Activated naive CD4-positive, alpha-beta T cell treated with anti-CD3 and anti-CD28 coated beads, Interleukin-2, amount 50 U/mL, for 24 hours (primary cell): Measurements from ENCODE around the gene PLXNB1.
A peak's percentile ranks its signal among the peaks of the same experiment; 100 is the strongest.
"Not testable (repeated sequence)": the region's sequence is repeated elsewhere in the genome, so short reads cannot be mapped to it uniquely, and the experiment has no call there.

Experiments
- H3K27ac Mint-ChIP-seq: one replicate; pipeline ENCODE4 v1.8.0; 2021; ENCODE audit warnings: mild to moderate bottlenecking, mixed read lengths
- H3K27me3 Mint-ChIP-seq: one replicate; pipeline ENCODE4 v1.8.0; 2021; ENCODE audit warnings: mixed read lengths
- H3K36me3 Mint-ChIP-seq: one replicate; pipeline ENCODE4 v1.8.0; 2021; ENCODE audit warnings: mixed read lengths
- H3K4me1 Mint-ChIP-seq: one replicate; pipeline ENCODE4 v1.8.0; 2021; ENCODE audit warnings: mixed read lengths
- H3K4me3 Mint-ChIP-seq: one replicate; pipeline ENCODE4 v1.8.0; 2021; ENCODE audit warnings: mild to moderate bottlenecking, mixed read lengths
- H3K9me3 Mint-ChIP-seq: one replicate; pipeline ENCODE4 v1.8.0; 2021; ENCODE audit warnings: mixed read lengths

Gene PLXNB1

DNA sequence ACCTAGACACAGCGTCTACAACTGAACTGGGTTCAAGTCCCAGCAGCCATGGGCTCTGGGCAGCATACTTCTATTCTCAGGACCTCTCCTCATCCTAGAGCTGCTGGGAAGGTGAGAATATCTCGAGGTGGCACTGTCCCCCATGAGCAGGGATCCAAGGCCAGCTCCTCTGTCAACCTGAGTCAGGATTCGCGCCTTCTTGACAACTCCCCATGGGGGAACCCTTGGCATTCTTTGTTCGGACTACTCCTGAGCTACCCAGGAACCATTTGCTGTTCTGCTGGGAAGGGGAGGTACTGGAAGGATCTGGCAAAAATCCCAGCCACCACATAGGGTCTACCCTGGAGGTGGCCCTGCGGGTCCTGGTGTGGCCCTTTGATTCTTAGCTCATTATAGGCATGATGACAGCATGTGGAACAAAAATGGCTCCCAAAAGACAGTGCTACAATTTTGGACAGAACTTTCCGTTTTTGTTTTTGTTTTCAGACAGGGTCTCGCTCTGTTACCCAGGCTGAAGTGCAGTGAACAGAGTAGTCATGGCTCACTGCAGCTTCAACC is 22.3 kb downstream of the PLXNB1 start:
- H3K4me3 Mint-ChIP-seq, result no peak overlapping the region
- H3K27me3 Mint-ChIP-seq, result no peaks in the 10 kb centered on the region
- no peaks in the 10 kb centered on the region for H3K9me3 Mint-ChIP-seq
- H3K4me1 Mint-ChIP-seq, result no peaks in the 10 kb centered on the region
- H3K27ac Mint-ChIP-seq, result no peak overlapping the region
- no peaks in the 10 kb centered on the region for H3K36me3 Mint-ChIP-seq

DNA sequence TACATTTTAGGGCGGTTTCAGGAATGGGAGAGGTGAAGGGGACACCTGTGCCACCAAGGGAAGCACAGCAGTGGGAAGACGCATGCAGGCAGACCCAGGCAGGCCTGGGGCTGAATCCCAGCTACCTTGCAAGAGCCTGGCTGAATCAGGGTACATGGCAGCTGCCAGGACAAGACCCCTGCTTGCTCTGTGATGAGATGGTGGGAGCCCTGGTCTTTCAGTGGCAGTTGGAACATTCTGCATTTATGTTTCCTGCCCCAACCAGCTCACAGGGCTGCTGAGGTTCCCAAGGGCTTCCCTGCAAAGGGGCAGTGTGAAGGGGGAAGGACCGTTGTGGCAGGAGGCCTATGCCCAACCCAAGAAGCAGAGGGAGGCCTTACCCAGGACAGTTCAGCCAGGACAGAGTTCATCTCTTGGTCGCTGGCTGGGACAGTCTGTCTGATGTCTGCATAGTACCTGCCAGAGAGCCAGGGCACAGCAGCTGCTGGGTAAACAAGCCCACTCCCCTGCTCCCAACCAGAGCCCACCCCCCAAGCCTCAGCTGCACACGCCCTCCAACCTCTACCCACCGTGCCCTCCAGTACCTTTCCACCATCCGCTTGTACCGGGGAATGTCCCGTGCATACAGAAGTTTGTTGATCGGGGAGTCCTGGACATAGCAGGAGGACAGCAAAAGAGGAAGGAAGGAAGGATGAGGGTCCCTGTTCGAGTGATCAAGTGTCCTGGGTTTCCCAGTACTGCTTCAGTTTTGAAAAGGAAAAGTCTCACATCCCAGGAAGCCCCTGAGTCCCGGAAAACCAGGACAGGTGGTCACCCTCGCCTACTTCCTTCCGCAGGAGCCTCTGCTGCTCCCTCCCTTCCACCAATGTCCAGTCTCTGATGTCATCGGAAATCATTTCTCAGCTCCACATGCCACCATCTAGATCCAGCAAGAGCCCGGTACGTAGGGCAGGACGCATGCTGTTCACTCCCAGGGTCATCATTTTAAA is 23.1 kb downstream of the PLXNB1 start:
- Mint-ChIP-seq H3K4me3 (no peak overlapping the region), H3K27me3 (no peaks in the 10 kb centered on the region), H3K9me3 (no peaks in the 10 kb centered on the region), H3K36me3 (no peaks in the 10 kb centered on the region), H3K4me1 (no peaks in the 10 kb centered on the region), H3K27ac (no peak overlapping the region)

GRCh38 chr3:48405971-48406370 is 23.9 kb downstream of the PLXNB1 start:
- H3K36me3 Mint-ChIP-seq, result no peaks in the 10 kb centered on the region
- H3K27ac Mint-ChIP-seq, result no peak overlapping the region
- no peak overlapping the region for H3K4me3 Mint-ChIP-seq
- H3K4me1 Mint-ChIP-seq, result peaks cover 1% of the 10 kb centered on the region
- no peaks in the 10 kb centered on the region for H3K27me3 Mint-ChIP-seq
- no peaks in the 10 kb centered on the region for H3K9me3 Mint-ChIP-seq

DNA sequence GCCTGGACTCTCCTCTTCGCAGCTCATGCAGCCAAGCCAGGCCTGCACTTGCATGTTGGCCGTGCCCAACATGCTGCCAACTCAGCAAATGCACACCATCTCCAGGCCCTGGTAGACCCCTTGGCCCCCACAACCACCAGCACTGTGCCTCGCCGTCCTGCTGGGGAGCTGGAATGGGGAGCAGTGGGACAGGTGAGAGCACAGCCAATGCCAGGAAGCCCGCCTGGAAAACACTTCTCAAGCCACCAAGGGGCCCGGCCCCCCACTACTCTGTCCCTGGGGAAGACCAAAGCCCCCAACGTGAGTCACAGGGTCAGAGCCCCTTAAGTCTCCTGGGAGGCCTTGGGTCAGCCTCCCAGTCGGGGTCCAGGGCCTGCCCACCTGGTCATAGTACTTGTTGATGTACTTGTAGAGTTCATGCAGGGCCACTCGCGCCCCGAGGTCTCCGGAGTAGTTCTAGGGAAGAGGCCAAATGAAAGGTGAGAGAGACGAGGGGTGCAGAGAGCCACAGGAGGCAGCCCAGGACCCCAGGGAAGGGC is 24.5 kb downstream of the PLXNB1 start:
- no peaks in the 10 kb centered on the region for H3K36me3 Mint-ChIP-seq
- no peaks in the 10 kb centered on the region for H3K9me3 Mint-ChIP-seq
- H3K4me1 Mint-ChIP-seq, result peaks cover 3% of the 10 kb centered on the region
- H3K27me3 Mint-ChIP-seq, result no peaks in the 10 kb centered on the region
- no peak overlapping the region for H3K4me3 Mint-ChIP-seq
- no peak overlapping the region for H3K27ac Mint-ChIP-seq

DNA sequence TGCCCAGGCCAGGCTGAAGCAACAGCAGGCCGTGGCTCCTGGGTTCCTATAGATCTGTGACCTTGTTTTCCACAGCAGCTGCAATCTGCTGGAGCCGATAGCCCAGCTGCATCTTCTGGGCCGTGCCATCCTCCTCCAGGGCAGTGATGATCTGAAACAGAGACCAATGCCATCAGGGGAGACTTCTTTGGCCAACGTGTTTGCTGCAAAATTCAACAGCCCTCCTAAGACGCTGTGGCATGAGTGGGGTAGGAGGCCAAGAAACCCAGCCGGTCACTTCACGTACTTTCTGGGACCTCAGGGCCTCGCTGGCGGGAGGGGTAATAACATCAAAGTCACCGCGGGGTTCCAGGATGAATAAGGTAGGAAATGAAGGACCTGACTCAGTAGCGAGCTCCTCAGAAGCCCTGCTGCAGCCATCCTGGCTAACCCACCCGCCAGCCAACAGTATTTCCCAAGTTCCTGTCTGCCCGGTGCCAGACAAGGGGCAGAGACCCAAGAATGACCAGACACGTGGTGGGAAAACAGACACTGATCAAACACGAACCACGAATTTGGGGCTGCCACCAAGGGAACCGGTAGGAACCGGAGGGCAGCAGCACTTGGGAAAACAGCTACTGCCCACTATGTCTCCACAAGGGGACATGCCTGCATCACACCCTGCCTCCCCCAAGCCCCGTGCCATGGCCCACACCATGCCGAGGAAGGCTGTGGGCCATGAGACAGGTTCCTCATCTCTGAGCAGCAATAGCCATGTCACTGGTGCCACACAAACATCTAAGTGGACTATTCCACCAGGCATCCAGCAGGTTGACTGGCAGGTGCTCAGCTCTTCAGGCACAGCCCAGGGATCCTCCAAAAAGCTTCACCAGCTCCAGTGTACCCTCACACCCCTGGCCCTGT is 25.2 kb downstream of the PLXNB1 start:
- peaks cover 3% of the 10 kb centered on the region for H3K4me1 Mint-ChIP-seq
- H3K27ac Mint-ChIP-seq, result no peak overlapping the region
- no peaks in the 10 kb centered on the region for H3K36me3 Mint-ChIP-seq
- H3K27me3 Mint-ChIP-seq, result no peaks in the 10 kb centered on the region
- no peaks in the 10 kb centered on the region for H3K9me3 Mint-ChIP-seq
- no peak overlapping the region for H3K4me3 Mint-ChIP-seq

DNA sequence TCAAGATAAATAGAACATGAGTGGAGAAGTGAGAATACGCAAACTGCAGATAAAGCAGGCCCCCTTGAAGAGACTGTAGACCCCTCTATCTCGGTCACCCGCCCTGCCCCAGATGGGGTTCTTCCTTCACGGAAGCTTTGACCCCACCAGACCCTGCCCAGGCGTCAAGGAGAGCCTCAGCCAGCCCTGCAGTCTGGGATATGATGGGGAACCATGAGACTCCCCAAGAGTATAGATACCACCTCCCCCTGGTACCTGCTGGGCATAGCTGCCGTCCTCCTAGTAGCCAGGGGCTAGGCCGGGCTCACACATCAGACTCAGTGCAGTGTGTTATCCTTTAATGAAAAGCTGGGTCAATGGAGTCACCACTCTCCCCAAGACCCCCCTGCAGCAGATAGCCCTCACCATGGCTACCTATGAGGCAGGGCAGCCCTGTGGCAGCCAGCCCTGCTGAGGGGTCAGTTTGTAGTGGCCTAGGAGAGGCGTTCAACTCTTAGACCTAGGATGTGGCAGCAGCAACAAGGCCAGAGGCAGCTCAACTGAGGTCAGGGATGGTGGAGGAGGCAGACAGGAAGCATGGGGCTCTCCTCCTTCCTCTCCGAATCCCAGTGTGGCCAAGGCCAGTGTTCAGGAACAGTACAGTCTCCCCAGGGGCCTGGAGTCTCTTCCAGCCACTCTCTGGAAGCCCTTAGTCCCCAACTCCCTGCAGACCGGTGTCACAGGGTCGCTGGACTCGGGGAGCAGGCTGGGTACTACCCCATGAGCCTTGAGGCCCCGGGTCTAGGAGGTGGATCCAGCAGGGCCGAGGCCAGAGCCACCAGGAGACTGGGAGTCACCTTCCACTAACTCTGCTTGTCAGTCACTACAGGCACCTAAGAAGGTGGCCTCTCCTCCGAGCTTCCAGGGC is 26.1 kb downstream of the PLXNB1 start:
- Mint-ChIP-seq H3K4me1 (peaks cover 3% of the 10 kb centered on the region), H3K27me3 (no peaks in the 10 kb centered on the region), H3K36me3 (no peaks in the 10 kb centered on the region), H3K9me3 (no peaks in the 10 kb centered on the region), H3K27ac (no peak overlapping the region), H3K4me3 (no peak overlapping the region)

DNA sequence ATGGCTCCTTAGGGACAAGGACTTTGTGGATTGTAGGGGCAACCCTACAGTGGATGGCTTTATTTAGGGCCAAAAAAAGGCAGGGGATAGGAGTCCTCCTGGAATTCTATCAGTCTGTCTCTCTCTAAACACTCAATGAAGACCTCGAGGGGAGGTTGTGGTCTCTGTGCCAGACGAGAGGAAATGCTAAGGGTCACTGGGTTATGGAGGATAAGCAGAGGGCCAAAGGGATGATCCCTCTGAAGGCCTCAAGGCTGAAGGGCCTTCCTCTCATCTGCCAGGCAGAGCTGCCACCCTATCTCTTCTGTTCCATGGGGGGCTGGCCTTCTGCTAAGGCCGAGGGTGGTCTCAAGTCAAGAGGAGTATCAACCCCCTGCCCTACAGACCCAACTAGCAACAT is 27.0 kb downstream of the PLXNB1 start:
- Mint-ChIP-seq H3K4me1 (peaks cover 3% of the 10 kb centered on the region), H3K36me3 (no peaks in the 10 kb centered on the region), H3K4me3 (no peak overlapping the region), H3K27me3 (no peaks in the 10 kb centered on the region), H3K9me3 (no peaks in the 10 kb centered on the region), H3K27ac (no peak overlapping the region)

DNA sequence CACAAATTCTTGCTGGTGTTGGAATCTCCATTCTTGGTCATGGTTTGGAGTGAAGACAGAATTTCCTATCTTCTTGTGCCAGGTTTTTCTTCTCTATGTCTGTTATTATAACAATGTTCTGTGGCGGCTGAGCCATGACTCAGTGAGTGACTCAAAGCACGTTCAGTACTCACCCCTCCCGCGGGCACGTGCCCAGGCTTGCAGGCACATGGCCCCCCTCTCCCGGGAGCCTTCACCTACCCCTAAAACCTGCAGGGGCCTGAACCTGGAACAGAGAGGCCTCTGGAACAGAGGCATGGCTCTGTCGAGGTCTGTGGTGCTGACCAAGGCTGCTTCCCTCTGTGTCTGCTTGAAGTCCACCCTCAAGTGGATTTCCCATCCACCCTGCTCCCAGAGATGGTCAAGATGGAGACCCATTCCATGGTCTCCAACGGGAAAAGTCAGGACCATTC is 27.6 kb downstream of the PLXNB1 start:
- Mint-ChIP-seq H3K36me3 (no peaks in the 10 kb centered on the region), H3K27ac (no peak overlapping the region), H3K9me3 (no peaks in the 10 kb centered on the region), H3K4me3 (no peak overlapping the region), H3K4me1 (peaks cover 3% of the 10 kb centered on the region), H3K27me3 (no peaks in the 10 kb centered on the region)

DNA sequence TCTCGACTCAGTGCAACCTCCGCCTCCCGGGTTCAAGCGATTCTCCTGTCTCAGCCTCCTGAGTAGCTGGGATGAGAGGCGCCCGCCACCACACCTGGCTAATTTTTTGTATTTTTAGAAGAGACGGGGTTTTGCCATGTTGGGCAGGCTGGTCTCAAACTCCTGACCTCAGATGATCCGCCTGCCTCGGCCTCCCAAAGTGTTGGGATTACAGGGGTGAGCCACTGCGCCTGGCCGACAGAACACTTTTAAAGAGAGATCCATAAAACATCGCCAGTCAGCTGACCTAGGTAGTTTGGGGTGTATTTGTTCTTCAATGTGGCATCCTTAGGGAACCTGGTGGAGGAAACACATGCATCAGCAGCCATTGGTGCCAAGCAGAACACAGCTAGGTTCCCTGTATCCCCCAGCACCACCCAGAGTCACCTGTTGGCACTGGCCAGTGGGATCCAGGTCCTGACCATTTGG is 28.4 kb downstream of the PLXNB1 start:
- H3K4me3 Mint-ChIP-seq, H3K27me3 Mint-ChIP-seq, H3K27ac Mint-ChIP-seq, H3K9me3 Mint-ChIP-seq, H3K4me1 Mint-ChIP-seq, H3K36me3 Mint-ChIP-seq: not testable (repeated sequence)

- H3K9me3 Mint-ChIP-seq, result no peaks in the 10 kb centered on the region
- H3K27ac Mint-ChIP-seq, result peak overlapping the region; percentile 41
- H3K36me3 Mint-ChIP-seq, result no peaks in the 10 kb centered on the region
- H3K4me1 Mint-ChIP-seq, result peaks cover 3% of the 10 kb centered on the region
- no peaks in the 10 kb centered on the region for H3K27me3 Mint-ChIP-seq
- H3K4me3 Mint-ChIP-seq, result no peak overlapping the region
Observed at GRCh38 chr3:48400824-48401433, 29.0 kb downstream of the PLXNB1 start.

DNA sequence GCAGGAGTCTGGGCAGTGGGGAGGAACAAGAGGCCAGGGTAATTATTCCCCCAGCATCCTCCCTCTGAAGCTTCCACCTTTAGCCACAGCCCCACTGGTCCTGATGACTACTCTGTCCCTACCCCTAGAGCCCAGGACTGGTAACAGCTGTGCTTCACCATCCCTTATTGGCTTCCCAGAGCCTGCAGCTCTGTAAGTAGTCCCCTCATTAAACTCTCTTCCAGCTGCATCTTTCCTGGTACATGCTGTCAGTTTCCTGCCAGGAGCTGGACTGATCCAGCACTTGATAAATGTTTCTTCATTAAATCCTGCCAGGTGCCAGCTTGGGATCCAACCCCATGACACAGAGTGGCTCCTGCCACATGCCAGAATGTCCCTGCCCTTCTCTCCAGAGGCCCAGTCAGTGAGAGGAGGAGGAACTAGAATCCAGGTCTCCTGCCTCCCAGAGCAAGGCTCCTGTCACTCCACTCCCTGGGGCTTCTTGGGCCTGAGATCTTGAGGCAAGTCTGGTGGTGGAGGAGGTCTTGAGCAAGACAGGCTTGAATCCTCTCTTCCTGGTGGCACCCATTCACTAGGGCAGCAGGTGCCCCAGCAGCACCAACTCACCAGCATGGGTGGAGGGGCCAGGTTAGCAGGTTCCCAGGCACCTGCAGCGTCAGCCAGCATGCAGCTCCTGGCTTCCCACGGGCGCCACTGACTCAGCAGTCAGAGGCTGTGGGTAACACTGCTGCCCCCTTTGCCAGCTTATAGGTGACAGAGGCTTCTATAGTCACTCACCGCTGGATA is 30.3 kb downstream of the PLXNB1 start:
- Mint-ChIP-seq H3K36me3 (no peaks in the 10 kb centered on the region), H3K27me3 (no peaks in the 10 kb centered on the region), H3K9me3 (no peaks in the 10 kb centered on the region), H3K27ac (no peak overlapping the region), H3K4me1 (peaks cover 3% of the 10 kb centered on the region), H3K4me3 (no peak overlapping the region)

DNA sequence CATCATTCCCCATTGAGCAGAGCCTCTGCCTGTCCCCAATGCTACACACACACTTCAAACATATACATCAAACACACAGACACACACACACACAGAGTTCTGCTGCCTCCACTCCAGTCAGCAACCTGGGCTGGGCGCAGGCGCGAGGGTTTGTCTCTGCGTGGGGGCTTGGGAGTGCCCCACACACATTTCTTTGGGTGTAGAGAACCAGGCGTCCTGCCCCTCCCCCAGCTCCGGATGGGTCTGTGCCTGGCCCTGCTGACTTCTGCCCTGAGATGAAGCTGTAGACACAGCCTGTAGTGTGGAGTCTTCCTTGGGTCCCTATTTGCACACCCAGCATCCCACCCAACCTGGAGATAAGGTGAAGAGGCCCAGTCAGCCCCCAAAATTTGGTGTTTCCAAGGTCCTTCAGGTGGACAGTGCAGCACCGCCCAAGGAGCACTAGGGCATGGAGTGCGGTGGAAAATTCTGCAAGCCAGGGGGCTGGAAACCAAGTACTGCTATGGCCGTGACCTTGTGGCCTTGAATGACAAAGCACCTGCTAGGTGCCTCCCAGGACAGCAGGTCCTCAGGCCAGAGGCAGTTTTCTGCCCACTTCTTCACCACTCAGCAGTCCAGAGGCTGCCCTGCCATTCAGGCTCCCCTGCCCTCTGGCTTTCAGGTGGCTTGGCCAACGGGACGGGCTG is 31.0 kb downstream of the PLXNB1 start:
- Mint-ChIP-seq H3K9me3 (no peaks in the 10 kb centered on the region), H3K4me3 (no peak overlapping the region), H3K36me3 (no peaks in the 10 kb centered on the region), H3K27me3 (no peaks in the 10 kb centered on the region), H3K27ac (no peak overlapping the region), H3K4me1 (peaks cover 3% of the 10 kb centered on the region)
